T-helper 1 cell treated with Interleukin-12 subunit alpha and Interleukin-12 subunit beta and Interleukin-4 antibody, amounts not matched to agents 30 ng/mL and 1 ng/mL, for 36 hours (primary cell): Measurements from ENCODE around the gene LRRFIP1. TPM values are rescaled to one million over a fixed set of nuclear protein-coding genes. Genes with fewer than 3 reads are reported as not detected.
"Not testable (repeated sequence)": the region's sequence is repeated elsewhere in the genome, so short reads cannot be mapped to it uniquely, and the experiment has no call there.

ENCODE experiments used
- intact Hi-C: fragments of 100-400 bp; cut with micrococcal nuclease; formaldehyde crosslinking; loops from one replicate; pipeline ENCODE4 v1.15.1; 2024
- total RNA-seq: library from RNA; stranded (reverse); gene quantifications from 2 replicates; pipeline ENCODE4 v1.2.3, GENCODE V29; 2022

The LRRFIP1 gene
- total RNA-seq, 1 donor from 2014 or later, result 217 TPM

GRCh38 chr2:237739101-237739500, 111.7 kb downstream of the LRRFIP1 start:
- intact Hi-C loops, result no loop called here

GRCh38 chr2:237742191-237742590, 114.8 kb downstream of the LRRFIP1 start:
- intact Hi-C loops, result loop anchor here (10.0 kb wide), 1 partner anchor 587 kb away; no protein-coding TSS in a partner anchor

GRCh38 chr2:237742614-237743013, 115.2 kb downstream of the LRRFIP1 start:
- intact Hi-C loops, result loop anchor here (10.0 kb wide), 1 partner anchor 588 kb away; no protein-coding TSS in a partner anchor

GRCh38 chr2:237743024-237743423, 115.6 kb downstream of the LRRFIP1 start:
- intact Hi-C loops, result loop anchor here (10.0 kb wide), 1 partner anchor 588 kb away; no protein-coding TSS in a partner anchor

GRCh38 chr2:237743561-237744269, 116.3 kb downstream of the LRRFIP1 start:
- intact Hi-C loops, result loop anchor here (10.0 kb wide), 1 partner anchor 589 kb away; no protein-coding TSS in a partner anchor

GRCh38 chr2:237744270-237744612, 116.9 kb downstream of the LRRFIP1 start:
- intact Hi-C loops, result loop anchor here (10.0 kb wide), 1 partner anchor 589 kb away; no protein-coding TSS in a partner anchor

- intact Hi-C loops, result loop anchor here (1.0 to 10.0 kb wide), 5 partner anchors 49 to 590 kb away; no protein-coding TSS in a partner anchor
Measured at GRCh38 chr2:237744613-237745249, 117.3 kb downstream of the LRRFIP1 start.

GRCh38 chr2:237745250-237745613, 117.8 kb downstream of the LRRFIP1 start:
- intact Hi-C loops, result loop anchor here (1.0 to 10.0 kb wide), 5 partner anchors 50 to 590 kb away; no protein-coding TSS in a partner anchor

GRCh38 chr2:237746302-237747080, 119.1 kb downstream of the LRRFIP1 start:
- intact Hi-C loops, result loop anchor here (10.0 kb wide), 1 partner anchor 592 kb away; no protein-coding TSS in a partner anchor

GRCh38 chr2:237747189-237747588, 119.8 kb downstream of the LRRFIP1 start:
- intact Hi-C loops, result loop anchor here (10.0 kb wide), 1 partner anchor 592 kb away; no protein-coding TSS in a partner anchor

- intact Hi-C loops, result loop anchor here (10.0 kb wide), 1 partner anchor 594 kb away; no protein-coding TSS in a partner anchor
Measured at GRCh38 chr2:237749002-237749401, 121.6 kb downstream of the LRRFIP1 start.

GRCh38 chr2:237749961-237750360, 122.6 kb downstream of the LRRFIP1 start:
- intact Hi-C loops, result loop anchor here (10.0 kb wide), 1 partner anchor 595 kb away; no protein-coding TSS in a partner anchor

GRCh38 chr2:237750441-237750840, 123.1 kb downstream of the LRRFIP1 start:
- intact Hi-C loops, result not testable (repeated sequence)

GRCh38 chr2:237752761-237753165, 125.4 kb downstream of the LRRFIP1 start:
- intact Hi-C loops, result no loop called here

GRCh38 chr2:237754182-237754581, 126.8 kb downstream of the LRRFIP1 start:
- intact Hi-C loops, result no loop called here

- intact Hi-C loops, result no loop called here
Measured at GRCh38 chr2:237754626-237755248, 127.3 kb downstream of the LRRFIP1 start.

- intact Hi-C loops, result no loop called here
Measured at GRCh38 chr2:237757616-237758015, 130.2 kb downstream of the LRRFIP1 start.

GRCh38 chr2:237758185-237758584, 130.8 kb downstream of the LRRFIP1 start:
- intact Hi-C loops, result no loop called here

- intact Hi-C loops, result no loop called here
Measured at GRCh38 chr2:237759176-237759575, 131.8 kb downstream of the LRRFIP1 start.

GRCh38 chr2:237760506-237761502, 133.4 kb downstream of the LRRFIP1 start:
- intact Hi-C loops, result no loop called here
